HepG2 (cell line): ENCODE measurements around the gene OR10J5. TPM values are rescaled to one million over a fixed set of nuclear protein-coding genes. Genes with fewer than 3 reads are reported as not detected.

Experiments
- ATAC-seq: fragments of 200-7000 bp; cut with Tn5 transposase; 3 replicates; pipeline ENCODE4 v1.9.1; 2020; ENCODE audit warnings: mild to moderate bottlenecking, moderate library complexity
- BruUV-seq: library from RNA; stranded (reverse); fragments of 400-500 nt; replicated peaks from 2 replicates; lab custom pipeline; 2021; lab: Mats Ljungman, UMichigan
- CTCF ChIA-PET: fragments of 300-600 bp; formaldehyde crosslinking; extraction: SDS; loops from one replicate; lab custom pipeline; 2021; ENCODE audit warnings: low total read pairs, inconsistent platforms, low intra/inter-chr PET ratio; lab: Yijun Ruan, JAX
- POLR2A ChIA-PET: fragments of 350-600 bp; sonication (Branson Sonifier 250); formaldehyde crosslinking; loops from one replicate; lab custom pipeline; 2020; ENCODE audit warnings: antibody characterized with exemption, inconsistent platforms; lab: Yijun Ruan, JAX
- DNase-seq: peaks from one replicate; pipeline ENCODE4 v3.0.0-alpha.2; 2015; ENCODE audit warnings: low spot score
- FAIRE-seq: peaks from 3 replicates; lab custom pipeline; 2011; peaks lifted over from hg19 to GRCh38; lab: Jason Lieb, UNC
- H2AFZ ChIP-seq: one replicate; pipeline ENCODE4 v1.6.1; 2011; ENCODE audit warnings: low read length, inconsistent platforms
- H3K27ac ChIP-seq: fragments of 300-600 bp; 3 replicates; pipeline ENCODE4 v1.8.0; 2011; ENCODE audit warnings: mixed run types, mild to moderate bottlenecking, mixed read lengths, low read length, inconsistent platforms; ENCODE audit not compliant: insufficient read depth; ENCODE audit errors: extremely low read length
- H3K27me3 ChIP-seq, 2 experiments: fragments of 200-600 bp in 1 of 2; 2 replicates in 1 of 2; 3 replicates in 1 of 2; pipeline versions ENCODE4 v1.6.0 to v1.8.0; 2011; ENCODE audit warnings: low read length in 2 of 2, mild to moderate bottlenecking in 2 of 2, moderate library complexity in 2 of 2, inconsistent platforms in 1 of 2; ENCODE audit not compliant: insufficient read depth in 2 of 2, control insufficient read depth in 1 of 2
- H3K36me3 ChIP-seq, 2 experiments: fragments of 200-600 bp in 1 of 2; replicated peaks in 1 of 2; 2 replicates in 1 of 2; 3 replicates in 1 of 2; pipeline versions ENCODE4 v1.5.1 to v1.8.0; 2011; ENCODE audit warnings: low read length in 2 of 2, inconsistent platforms in 1 of 2; ENCODE audit not compliant: insufficient read depth in 2 of 2, control insufficient read depth in 1 of 2
- H3K4me1 ChIP-seq: 2 replicates; pipeline ENCODE4 v1.5.1; 2012; ENCODE audit warnings: low read length, inconsistent platforms; ENCODE audit not compliant: insufficient read depth
- H3K4me2 ChIP-seq: 2 replicates; pipeline ENCODE4 v1.6.0; 2011; ENCODE audit warnings: low read depth, low read length, inconsistent platforms
- H3K4me3 ChIP-seq, 3 experiments: fragments of 200-600 bp in 1 of 3; sonication (generic), shearing (Covaris generic) in 1 of 3; replicated peaks in 1 of 3; 2 replicates each; pipeline ENCODE4 v1.5.1; 2011 to 2016; ENCODE audit warnings: low read length in 3 of 3, inconsistent platforms in 2 of 3, low read depth in 2 of 3, mild to moderate bottlenecking in 2 of 3, control low read depth in 1 of 3, mixed read lengths in 1 of 3; ENCODE audit not compliant: insufficient read depth in 1 of 3
- H3K79me2 ChIP-seq: one replicate; pipeline ENCODE4 v1.6.1; 2011; ENCODE audit warnings: low read length, inconsistent platforms; ENCODE audit not compliant: insufficient read depth
- H3K9ac ChIP-seq: 2 replicates; pipeline ENCODE4 v1.6.0; 2011; ENCODE audit warnings: mild to moderate bottlenecking, low read depth, low read length, inconsistent platforms; ENCODE audit not compliant: insufficient read depth
- H3K9me3 ChIP-seq: 2 replicates; pipeline ENCODE4 v1.5.1; 2012; ENCODE audit warnings: mild to moderate bottlenecking, low read length
- H4K20me1 ChIP-seq: 2 replicates; pipeline ENCODE4 v1.6.0; 2011; ENCODE audit warnings: inconsistent platforms, mild to moderate bottlenecking, low read length, moderate library complexity; ENCODE audit not compliant: insufficient read depth
- CBX2 ChIP-seq, 2 experiments: fragments of 200-600 bp in 1 of 2; sonication (generic); formaldehyde crosslinking in 1 of 2; IDR thresholded peaks; 2 replicates each; pipeline versions ENCODE4 v1.7.0 to v1.8.1; 2018 to 2022; ENCODE audit warnings: low read depth in 2 of 2, low read length in 1 of 2, mild to moderate bottlenecking in 1 of 2, missing genetic modification reagents in 1 of 2
- CBX5 ChIP-seq: sonication (generic); formaldehyde crosslinking; IDR thresholded peaks from 2 replicates; pipeline ENCODE4 v1.4.0; 2020; ENCODE audit warnings: missing genetic modification reagents, borderline replicate concordance
- HHEX ChIP-seq: IDR thresholded peaks from 2 replicates; pipeline ENCODE4 v1.6.1; 2016; ENCODE audit warnings: control low read depth
- MATR3 ChIP-seq: sonication (generic); formaldehyde crosslinking; IDR thresholded peaks from 2 replicates; pipeline ENCODE4 v1.4.0; 2020; ENCODE audit warnings: missing genetic modification reagents
- NCOA5 ChIP-seq: sonication (generic); formaldehyde crosslinking; IDR thresholded peaks from 2 replicates; pipeline ENCODE4 v1.4.0; 2020; ENCODE audit warnings: missing genetic modification reagents
- NCOR1 ChIP-seq: fragments of 200-600 bp; sonication (generic); IDR thresholded peaks from 2 replicates; pipeline ENCODE4 v1.7.0; 2017; ENCODE audit warnings: antibody characterized with exemption, low read length, borderline replicate concordance
- PHB2 ChIP-seq: fragments of 450-650 bp; IDR thresholded peaks from 2 replicates; pipeline ENCODE4 v1.6.1; 2018; ENCODE audit not compliant: partially characterized antibody
- RORA ChIP-seq: sonication (generic); formaldehyde crosslinking; IDR thresholded peaks from 2 replicates; pipeline ENCODE4 v1.5.0; 2020; ENCODE audit warnings: mild to moderate bottlenecking, missing genetic modification reagents, moderate library complexity
- U2AF1 ChIP-seq: fragments of 200-400 bp; formaldehyde crosslinking; optimal IDR thresholded peaks from 2 replicates; pipeline ENCODE3; 2017; ENCODE audit warnings: mild to moderate bottlenecking, low read depth, low read length
- ZBTB8A ChIP-seq: sonication (generic); formaldehyde crosslinking; IDR thresholded peaks from 2 replicates; pipeline ENCODE4 v1.4.0; 2020; ENCODE audit warnings: mild to moderate bottlenecking, low read depth, missing genetic modification reagents, borderline replicate concordance
- ZMYM2 ChIP-seq: sonication (generic); formaldehyde crosslinking; IDR thresholded peaks from 2 replicates; pipeline ENCODE4 v1.8.0; 2022; ENCODE audit warnings: mild to moderate bottlenecking, missing genetic modification reagents
- ZNF124 ChIP-seq: sonication (generic); formaldehyde crosslinking; IDR thresholded peaks from 2 replicates; pipeline ENCODE4 v1.4.0; 2020; ENCODE audit warnings: missing genetic modification reagents
- ZNF317 ChIP-seq: sonication (generic); formaldehyde crosslinking; IDR thresholded peaks from 2 replicates; pipeline ENCODE4 v1.5.0; 2020; ENCODE audit warnings: mild to moderate bottlenecking, missing genetic modification reagents
- ZNF446 ChIP-seq: sonication (generic); formaldehyde crosslinking; IDR thresholded peaks from 2 replicates; pipeline ENCODE4 v1.5.0; 2020; ENCODE audit warnings: mild to moderate bottlenecking, missing genetic modification reagents
- ZNF615 ChIP-seq: sonication (generic); formaldehyde crosslinking; IDR thresholded peaks from 2 replicates; pipeline ENCODE4 v1.5.0; 2020; ENCODE audit warnings: mild to moderate bottlenecking, missing genetic modification reagents, borderline replicate concordance
- ZNF737 ChIP-seq: sonication (generic); formaldehyde crosslinking; IDR thresholded peaks from 2 replicates; pipeline ENCODE4 v1.5.0; 2020; ENCODE audit warnings: missing genetic modification reagents, mild to moderate bottlenecking, borderline replicate concordance
- WGBS: methylation state at CpG from one replicate; pipeline ENCODE4 v1.1.6; 2017; ENCODE audit warnings: low lambda C conversion rate; 5-methylcytosine and 5-hydroxymethylcytosine counted together
- in situ Hi-C: cut with HindIII; loops from 2 replicates; pipeline ENCODE4 v1.10.0; 2017; ENCODE audit warnings: low pct_unique_long_range_greater_than_20kb; ENCODE audit not compliant: extremely low pct_ligation_motif_present
- intact Hi-C: fragments of 100-400 bp; cut with micrococcal nuclease; formaldehyde crosslinking; loops from one replicate; pipeline ENCODE4 v1.10.0; 2022; ENCODE audit not compliant: unreplicated experiment
- polyA plus RNA-seq, 8 experiments: library from polyadenylated mRNA; depleted of rRNA in 3 of 8; stranded (reverse) in 7 of 8; unstranded in 1 of 8; fragments of >200 nt; fragmentation: Illumina TruSeq in 4 of 8; extraction: Trizol in 4 of 8; gene quantifications; 2 replicates each; pipeline versions ENCODE4 v1.2.1 to v1.2.3, GENCODE V29; 2011 to 2016; ENCODE audit warnings: low read depth in 4 of 8, missing spikeins in 1 of 8, mixed read lengths in 1 of 8; ENCODE audit not compliant: insufficient read depth in 1 of 8
- total RNA-seq, 5 experiments: library from RNA; depleted of rRNA; stranded (reverse); fragments of >200 nt; fragmentation: Illumina TruSeq; extraction: Trizol; gene quantifications; 2 replicates each; pipeline ENCODE4 v1.2.3, GENCODE V29; 2016; ENCODE audit warnings: low read depth in 1 of 5
- TF ChIP-seq, protein P1 (sequence below): sonication (generic); formaldehyde crosslinking; IDR thresholded peaks from 2 replicates; pipeline ENCODE4 v1.8.1; 2022; ENCODE audit warnings: low read depth, mild to moderate bottlenecking, missing genetic modification reagents
- TF ChIP-seq, protein P2 (sequence below): sonication (generic); formaldehyde crosslinking; IDR thresholded peaks from 2 replicates; pipeline ENCODE4 v1.4.0; 2020; ENCODE audit warnings: low read depth, mild to moderate bottlenecking, missing genetic modification reagents
- TF ChIP-seq, protein P3 (sequence below): sonication (generic); formaldehyde crosslinking; IDR thresholded peaks from 2 replicates; pipeline ENCODE4 v1.4.0; 2020; ENCODE audit warnings: missing genetic modification reagents

OR10J5 gene
- total and polyA plus RNA-seq, 2 of the 13 experiments (the other 11 are each of a cell fraction or from before 2014, with no cell fraction given), result not detected

DNA sequence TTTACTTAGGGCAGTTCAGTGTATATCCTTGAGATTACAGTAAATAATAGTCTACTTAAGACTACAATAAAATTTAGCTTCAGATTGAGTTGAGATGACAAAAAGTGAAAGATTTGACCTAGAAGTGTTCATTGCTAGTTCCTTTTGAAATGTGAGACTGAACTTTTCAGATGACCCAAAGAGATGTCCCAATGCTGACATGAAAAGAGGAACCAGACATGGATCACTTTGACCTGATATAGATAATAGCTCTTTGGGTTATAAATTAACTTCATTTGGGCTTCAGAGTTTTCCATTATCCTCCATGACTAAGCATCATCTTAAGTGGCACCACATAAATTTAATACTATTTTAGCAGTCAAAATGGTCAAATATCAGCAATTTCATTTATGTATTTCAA lies 25.7 kb upstream of the OR10J5 start (continued):
- TF ChIP-seq, protein P1, sequence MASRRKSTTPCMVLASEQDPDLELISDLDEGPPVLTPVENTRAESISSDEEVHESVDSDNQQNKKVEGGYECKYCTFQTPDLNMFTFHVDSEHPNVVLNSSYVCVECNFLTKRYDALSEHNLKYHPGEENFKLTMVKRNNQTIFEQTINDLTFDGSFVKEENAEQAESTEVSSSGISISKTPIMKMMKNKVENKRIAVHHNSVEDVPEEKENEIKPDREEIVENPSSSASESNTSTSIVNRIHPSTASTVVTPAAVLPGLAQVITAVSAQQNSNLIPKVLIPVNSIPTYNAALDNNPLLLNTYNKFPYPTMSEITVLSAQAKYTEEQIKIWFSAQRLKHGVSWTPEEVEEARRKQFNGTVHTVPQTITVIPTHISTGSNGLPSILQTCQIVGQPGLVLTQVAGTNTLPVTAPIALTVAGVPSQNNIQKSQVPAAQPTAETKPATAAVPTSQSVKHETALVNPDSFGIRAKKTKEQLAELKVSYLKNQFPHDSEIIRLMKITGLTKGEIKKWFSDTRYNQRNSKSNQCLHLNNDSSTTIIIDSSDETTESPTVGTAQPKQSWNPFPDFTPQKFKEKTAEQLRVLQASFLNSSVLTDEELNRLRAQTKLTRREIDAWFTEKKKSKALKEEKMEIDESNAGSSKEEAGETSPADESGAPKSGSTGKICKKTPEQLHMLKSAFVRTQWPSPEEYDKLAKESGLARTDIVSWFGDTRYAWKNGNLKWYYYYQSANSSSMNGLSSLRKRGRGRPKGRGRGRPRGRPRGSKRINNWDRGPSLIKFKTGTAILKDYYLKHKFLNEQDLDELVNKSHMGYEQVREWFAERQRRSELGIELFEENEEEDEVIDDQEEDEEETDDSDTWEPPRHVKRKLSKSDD (CRISPR knock-in tag), result no peak
- TF ChIP-seq NCOR1 (no peak), CBX5 (CRISPR knock-in tag) (no peak), ZMYM2 (CRISPR knock-in tag) (no peak), PHB2 (no peak), ZBTB8A (CRISPR knock-in tag) (no peak), HHEX (CRISPR knock-in tag) (no peak), NCOA5 (CRISPR knock-in tag) (no peak), RORA (CRISPR knock-in tag) (no peak)
- TF ChIP-seq, protein P2, sequence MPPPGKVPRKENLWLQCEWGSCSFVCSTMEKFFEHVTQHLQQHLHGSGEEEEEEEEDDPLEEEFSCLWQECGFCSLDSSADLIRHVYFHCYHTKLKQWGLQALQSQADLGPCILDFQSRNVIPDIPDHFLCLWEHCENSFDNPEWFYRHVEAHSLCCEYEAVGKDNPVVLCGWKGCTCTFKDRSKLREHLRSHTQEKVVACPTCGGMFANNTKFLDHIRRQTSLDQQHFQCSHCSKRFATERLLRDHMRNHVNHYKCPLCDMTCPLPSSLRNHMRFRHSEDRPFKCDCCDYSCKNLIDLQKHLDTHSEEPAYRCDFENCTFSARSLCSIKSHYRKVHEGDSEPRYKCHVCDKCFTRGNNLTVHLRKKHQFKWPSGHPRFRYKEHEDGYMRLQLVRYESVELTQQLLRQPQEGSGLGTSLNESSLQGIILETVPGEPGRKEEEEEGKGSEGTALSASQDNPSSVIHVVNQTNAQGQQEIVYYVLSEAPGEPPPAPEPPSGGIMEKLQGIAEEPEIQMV (CRISPR knock-in tag), result no peak

DNA sequence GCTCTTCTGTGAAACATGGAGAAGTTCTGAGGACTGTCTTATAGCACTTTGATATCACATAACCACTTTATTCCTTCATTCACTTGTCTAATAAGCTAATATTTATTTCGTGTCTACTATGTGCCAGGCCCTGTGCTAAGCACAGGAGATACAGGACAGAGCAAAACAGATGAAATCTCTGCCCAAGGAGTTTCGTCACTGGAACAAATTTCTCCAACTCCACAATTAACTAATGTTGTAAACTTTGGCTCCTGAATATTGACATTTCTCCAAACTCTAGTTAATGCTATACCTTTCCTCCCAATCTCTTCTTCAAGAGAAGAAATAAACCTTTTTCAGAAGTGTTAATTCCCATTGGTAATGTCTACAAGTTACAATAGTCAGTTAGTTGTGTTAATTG lies 24.8 kb upstream of the OR10J5 start:
- intact Hi-C loops (no loop called here), in situ Hi-C loops (no loop called here)
- H3K27me3 ChIP-seq, result no peaks in the 10 kb centered on the region
- POLR2A ChIA-PET, result no interaction called here
- H2AFZ ChIP-seq, result no peak overlapping the region
- no peaks in the 10 kb centered on the region for H3K36me3 ChIP-seq
- H3K4me2 ChIP-seq, result no peak overlapping the region
- TF ChIP-seq ZNF124 (CRISPR knock-in tag), result no peak
- TF ChIP-seq ZNF615 (CRISPR knock-in tag), result no peak
- TF ChIP-seq ZNF737 (CRISPR knock-in tag), result no peak
- no peak for TF ChIP-seq ZNF317 (CRISPR knock-in tag)
- no peak for TF ChIP-seq CBX2 (IDR thresholded peaks at IDR 0.05; ENCODE audit: low read depth, low read length)
- TF ChIP-seq CBX2 (CRISPR knock-in tag; IDR thresholded peaks at IDR 0.05; ENCODE audit: low read depth), result no peak
- TF ChIP-seq ZNF446 (CRISPR knock-in tag), result no peak
- TF ChIP-seq, protein P3, sequence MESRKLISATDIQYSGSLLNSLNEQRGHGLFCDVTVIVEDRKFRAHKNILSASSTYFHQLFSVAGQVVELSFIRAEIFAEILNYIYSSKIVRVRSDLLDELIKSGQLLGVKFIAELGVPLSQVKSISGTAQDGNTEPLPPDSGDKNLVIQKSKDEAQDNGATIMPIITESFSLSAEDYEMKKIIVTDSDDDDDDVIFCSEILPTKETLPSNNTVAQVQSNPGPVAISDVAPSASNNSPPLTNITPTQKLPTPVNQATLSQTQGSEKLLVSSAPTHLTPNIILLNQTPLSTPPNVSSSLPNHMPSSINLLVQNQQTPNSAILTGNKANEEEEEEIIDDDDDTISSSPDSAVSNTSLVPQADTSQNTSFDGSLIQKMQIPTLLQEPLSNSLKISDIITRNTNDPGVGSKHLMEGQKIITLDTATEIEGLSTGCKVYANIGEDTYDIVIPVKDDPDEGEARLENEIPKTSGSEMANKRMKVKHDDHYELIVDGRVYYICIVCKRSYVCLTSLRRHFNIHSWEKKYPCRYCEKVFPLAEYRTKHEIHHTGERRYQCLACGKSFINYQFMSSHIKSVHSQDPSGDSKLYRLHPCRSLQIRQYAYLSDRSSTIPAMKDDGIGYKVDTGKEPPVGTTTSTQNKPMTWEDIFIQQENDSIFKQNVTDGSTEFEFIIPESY (CRISPR knock-in tag), result no peak
- no peak for TF ChIP-seq U2AF1
- no peak for TF ChIP-seq MATR3 (CRISPR knock-in tag)
- no peak for DNase-seq
- no peak overlapping the region for H3K4me3 ChIP-seq
- H4K20me1 ChIP-seq, result no peaks in the 10 kb centered on the region
- CTCF ChIA-PET, result no interaction called here
- H3K9me3 ChIP-seq, result peaks cover 52% of the 10 kb centered on the region
- H3K79me2 ChIP-seq, result no peaks in the 10 kb centered on the region
- no peak overlapping the region for H3K9ac ChIP-seq
- H3K4me1 ChIP-seq, result no peaks in the 10 kb centered on the region
- no peak overlapping the region for H3K27ac ChIP-seq
- no peak for FAIRE-seq
- no TSS peak for BruUV-seq
- no peak for ATAC-seq
- WGBS, result 0% methylated on average over 2 of the region's 2 CpGs
